GM15510 (cell line): Measurements from ENCODE around the gene ADAM11.

Source experiments
- POLR2A ChIP-seq: IDR thresholded peaks from 3 replicates; pipeline ENCODE4 v1.6.1; 2011; ENCODE audit warnings: borderline replicate concordance; ENCODE audit not compliant: insufficient read length; ENCODE audit errors: extremely low read depth

The ADAM11 gene, protein sequence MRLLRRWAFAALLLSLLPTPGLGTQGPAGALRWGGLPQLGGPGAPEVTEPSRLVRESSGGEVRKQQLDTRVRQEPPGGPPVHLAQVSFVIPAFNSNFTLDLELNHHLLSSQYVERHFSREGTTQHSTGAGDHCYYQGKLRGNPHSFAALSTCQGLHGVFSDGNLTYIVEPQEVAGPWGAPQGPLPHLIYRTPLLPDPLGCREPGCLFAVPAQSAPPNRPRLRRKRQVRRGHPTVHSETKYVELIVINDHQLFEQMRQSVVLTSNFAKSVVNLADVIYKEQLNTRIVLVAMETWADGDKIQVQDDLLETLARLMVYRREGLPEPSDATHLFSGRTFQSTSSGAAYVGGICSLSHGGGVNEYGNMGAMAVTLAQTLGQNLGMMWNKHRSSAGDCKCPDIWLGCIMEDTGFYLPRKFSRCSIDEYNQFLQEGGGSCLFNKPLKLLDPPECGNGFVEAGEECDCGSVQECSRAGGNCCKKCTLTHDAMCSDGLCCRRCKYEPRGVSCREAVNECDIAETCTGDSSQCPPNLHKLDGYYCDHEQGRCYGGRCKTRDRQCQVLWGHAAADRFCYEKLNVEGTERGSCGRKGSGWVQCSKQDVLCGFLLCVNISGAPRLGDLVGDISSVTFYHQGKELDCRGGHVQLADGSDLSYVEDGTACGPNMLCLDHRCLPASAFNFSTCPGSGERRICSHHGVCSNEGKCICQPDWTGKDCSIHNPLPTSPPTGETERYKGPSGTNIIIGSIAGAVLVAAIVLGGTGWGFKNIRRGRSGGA

GRCh38 chr17:44758414-44759085, at the start of gene ADAM11:
TSS of gene ADAM11 (plus strand) at chr17:44758988. CDS start at chr17:44759200, 212 bp downstream.
- TF ChIP-seq POLR2A: no peak

- no peak for TF ChIP-seq POLR2A
These were observed 39.3 kb upstream of the ADAM11 start for GRCh38 chr17:44719444-44719843.

GRCh38 chr17:44722254-44722653, 36.5 kb upstream of the ADAM11 start:
- no peak for TF ChIP-seq POLR2A

GRCh38 chr17:44733753-44734152, 25.0 kb upstream of the ADAM11 start:
- no peak for TF ChIP-seq POLR2A

GRCh38 chr17:44734272-44734671, 24.5 kb upstream of the ADAM11 start:
- TF ChIP-seq POLR2A: no peak

GRCh38 chr17:44736551-44737240, 22.1 kb upstream of the ADAM11 start:
- TF ChIP-seq POLR2A: no peak

DNA sequence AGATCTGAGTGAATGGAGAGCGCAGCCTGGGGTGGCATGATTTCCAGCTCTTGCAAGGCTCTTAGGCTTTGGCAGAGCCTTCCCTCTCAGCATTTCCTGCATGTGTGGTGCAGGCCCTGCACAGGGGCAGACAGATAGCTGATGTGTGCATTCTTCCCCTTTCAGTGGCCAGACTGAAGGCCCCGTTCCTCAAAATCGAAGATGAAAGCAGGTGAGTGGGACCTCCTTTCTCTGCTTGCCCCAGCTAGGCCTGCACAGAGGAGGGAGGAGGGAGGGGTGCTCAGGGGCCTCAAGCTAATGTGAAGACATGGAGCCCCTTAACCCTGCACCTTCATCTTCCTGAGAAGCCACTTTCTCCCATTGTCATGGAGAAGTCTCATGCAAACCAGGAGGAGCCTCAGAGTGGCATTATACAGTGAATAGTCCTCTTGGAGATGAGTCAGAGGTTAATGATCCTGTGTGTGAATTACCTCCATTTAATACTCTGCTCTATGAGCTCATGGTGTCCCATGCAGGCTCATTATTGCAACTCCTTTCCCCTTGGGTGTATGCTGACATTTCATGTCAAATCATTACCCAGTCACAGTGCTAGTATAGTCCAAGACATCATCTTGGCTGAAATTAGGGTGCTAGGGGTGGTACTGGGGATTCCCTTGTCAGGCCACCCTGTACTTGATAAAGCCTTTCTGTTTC, 20.4 kb upstream of the ADAM11 start:
- no peak for TF ChIP-seq POLR2A

GRCh38 chr17:44741316-44741715, 17.5 kb upstream of the ADAM11 start:
- no peak for TF ChIP-seq POLR2A

- TF ChIP-seq POLR2A: no peak
These were observed 13.5 kb upstream of the ADAM11 start for GRCh38 chr17:44745301-44745700.

DNA sequence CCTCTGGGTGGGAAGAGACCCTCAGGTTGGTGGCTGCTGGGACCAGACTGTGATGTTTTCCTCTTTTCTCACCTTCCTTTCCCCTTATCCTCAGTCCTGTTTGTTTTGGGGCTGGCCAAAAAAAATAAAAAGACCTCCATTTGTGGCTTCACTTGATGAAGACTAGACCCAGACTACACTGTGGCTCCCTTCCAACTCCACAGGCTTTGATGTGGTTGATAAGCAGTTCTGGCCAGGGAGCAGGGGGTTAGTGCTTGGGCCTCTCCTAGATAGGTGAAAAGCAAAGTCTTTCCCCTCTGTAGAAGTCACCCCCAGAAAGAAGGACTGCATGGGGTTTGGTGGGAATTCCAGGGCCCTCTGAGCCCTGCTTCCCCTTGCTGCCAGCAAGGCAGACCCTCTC, 11.2 kb upstream of the ADAM11 start:
- no peak for TF ChIP-seq POLR2A

- no peak for TF ChIP-seq POLR2A
These were observed 9.5 kb upstream of the ADAM11 start for GRCh38 chr17:44749076-44749979.

DNA sequence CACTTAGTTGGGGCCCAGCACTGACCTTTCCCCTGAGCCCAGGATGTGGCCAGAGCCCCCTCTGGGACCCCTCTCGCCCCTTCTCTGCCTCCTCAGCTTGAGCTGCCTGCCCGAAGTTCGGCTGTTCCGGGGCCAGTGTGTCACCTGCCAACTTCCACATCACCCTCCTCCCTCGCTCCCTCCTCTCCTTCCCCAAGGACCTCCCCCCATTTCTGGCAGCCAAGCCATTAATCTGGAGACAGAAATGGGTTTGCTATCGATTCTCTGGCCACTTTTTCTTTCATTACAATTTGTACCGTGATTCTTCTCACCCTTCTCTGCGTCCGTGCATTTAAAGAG, 8.8 kb upstream of the ADAM11 start:
- TF ChIP-seq POLR2A: no peak

GRCh38 chr17:44751331-44751730, 7.5 kb upstream of the ADAM11 start:
- TF ChIP-seq POLR2A: no peak
